Dermis microvascular lymphatic vessel endothelial cell (primary cell): ENCODE data around the gene TMOD2. TPM values are rescaled to one million over a fixed set of nuclear protein-coding genes. Genes with fewer than 3 reads are reported as not detected.
A peak's percentile ranks its signal among the peaks of the same experiment; 100 is the strongest.

Source experiments
- DNase-seq, 2 donors: peaks; one replicate each; pipeline versions ENCODE4 v3.0.0 to v3.0.0-alpha.2; 2010; ENCODE audit warnings: low read depth in 2 of 2
- total RNA-seq: library from RNA; depleted of rRNA; stranded (reverse); fragments of >200 nt; gene quantifications from 2 replicates; pipeline ENCODE4 v1.2.1, GENCODE V29; 2014

TMOD2 gene
- total RNA-seq, 1 donor from 2014 or later, result 19.1 TPM

GRCh38 chr15:51735228-51736010 lies 16.0 kb upstream of the TMOD2 start:
- no peak for DNase-seq

- no peak for DNase-seq
Measured at GRCh38 chr15:51736069-51736468, 15.3 kb upstream of the TMOD2 start.

- DNase-seq, result peak in 1 of 2 donors; percentile 42
Measured at GRCh38 chr15:51736751-51737521, 14.5 kb upstream of the TMOD2 start.

GRCh38 chr15:51737522-51738305 lies 13.7 kb upstream of the TMOD2 start, which contains the start of gene LYSMD2:
Gene LYSMD2, minus strand, starts transcription at chr15:51737655. Its CDS starts 33 bp downstream, at chr15:51737622.
- DNase-seq, result peak in 1 of 2 donors; percentile 81

GRCh38 chr15:51738553-51738952 lies 12.8 kb upstream of the TMOD2 start:
- no peak for DNase-seq

- DNase-seq, result no peak
Measured at GRCh38 chr15:51739061-51739712, 12.2 kb upstream of the TMOD2 start.

GRCh38 chr15:51749307-51749706 lies 2.1 kb upstream of the TMOD2 start:
- DNase-seq, result no peak

- DNase-seq, result no peak
Measured at GRCh38 chr15:51750186-51750585, 1.2 kb upstream of the TMOD2 start.

- DNase-seq, result peak in 1 of 2 donors; percentile 53
Measured at GRCh38 chr15:51751697-51752683, 593 bp downstream of the TMOD2 start.

GRCh38 chr15:51752888-51753287 lies 1.5 kb downstream of the TMOD2 start:
- no peak for DNase-seq

GRCh38 chr15:51754267-51754666 lies 2.9 kb downstream of the TMOD2 start:
- DNase-seq, result no peak

GRCh38 chr15:51755790-51756189 lies 4.4 kb downstream of the TMOD2 start:
- DNase-seq, result no peak

- DNase-seq, result no peak
Measured at GRCh38 chr15:51756482-51756881, 5.1 kb downstream of the TMOD2 start.

- no peak for DNase-seq
Measured at GRCh38 chr15:51757450-51757849, 6.1 kb downstream of the TMOD2 start.

- DNase-seq, result no peak
Measured at GRCh38 chr15:51758645-51759044, 7.2 kb downstream of the TMOD2 start.

GRCh38 chr15:51759557-51760070 lies 8.2 kb downstream of the TMOD2 start:
- no peak for DNase-seq

GRCh38 chr15:51760805-51761204 lies 9.4 kb downstream of the TMOD2 start:
- no peak for DNase-seq

- no peak for DNase-seq
Measured at GRCh38 chr15:51765751-51766150, 14.4 kb downstream of the TMOD2 start.

GRCh38 chr15:51766341-51766740 lies 14.9 kb downstream of the TMOD2 start:
- DNase-seq, result no peak

- DNase-seq, result peak; percentile 36 to 57
Measured at GRCh38 chr15:51768018-51768417, 16.6 kb downstream of the TMOD2 start.
